HL-60 (cell line): Measurements from ENCODE around the gene H2BK1.

Source experiments
- DNase-seq, 2 experiments: peaks; one replicate each; pipeline ENCODE4 v3.0.0-alpha.2; 2010 to 2020; ENCODE audit warnings: low read depth in 1 of 2, low spot score in 1 of 2
- H3K27ac ChIP-seq: fragments of 250-450 bp; sonication (Bioruptor Pico); replicated peaks from 2 replicates; pipeline ENCODE4 v1.5.1; 2020; ENCODE audit warnings: mild to moderate bottlenecking, moderate library complexity
- H3K27me3 ChIP-seq: fragments of 250-450 bp; sonication (Bioruptor Pico); 2 replicates; pipeline ENCODE4 v1.5.1; 2021; ENCODE audit warnings: mild to moderate bottlenecking, moderate library complexity; ENCODE audit not compliant: insufficient read depth, poor library complexity, severe bottlenecking
- H3K4me3 ChIP-seq: replicated peaks from 2 replicates; pipeline ENCODE4 v1.5.1; 2011; ENCODE audit warnings: mild to moderate bottlenecking, control low read depth, low read length; ENCODE audit not compliant: insufficient read depth
- CTCF ChIP-seq: IDR thresholded peaks from one replicate; pipeline ENCODE4 v1.5.1; 2011; ENCODE audit warnings: low read length, control low read depth, inconsistent platforms; ENCODE audit not compliant: insufficient read depth
- GABPA ChIP-seq: IDR thresholded peaks from 2 replicates; pipeline ENCODE4 v1.6.1; 2012; ENCODE audit warnings: low read depth
- POLR2AphosphoS5 ChIP-seq: IDR thresholded peaks from 2 replicates; pipeline ENCODE4 v1.6.1; 2012; ENCODE audit warnings: low read depth
- SPI1 ChIP-seq: IDR thresholded peaks from 2 replicates; pipeline ENCODE4 v1.6.1; 2012; ENCODE audit warnings: low read depth, mild to moderate bottlenecking, borderline replicate concordance
- long read RNA-seq: library from polyadenylated mRNA; unstranded; transcript quantifications from one replicate; pipeline ENCODE4 v2.0.0, GENCODE V29; 2020
- TF ChIP-seq, protein P1 (sequence below): IDR thresholded peaks from 2 replicates; pipeline ENCODE4 v1.6.1; 2012; ENCODE audit warnings: low read depth; ENCODE audit not compliant: insufficient replicate concordance

The H2BK1 gene
- long read RNA-seq = 0 reads

DNA sequence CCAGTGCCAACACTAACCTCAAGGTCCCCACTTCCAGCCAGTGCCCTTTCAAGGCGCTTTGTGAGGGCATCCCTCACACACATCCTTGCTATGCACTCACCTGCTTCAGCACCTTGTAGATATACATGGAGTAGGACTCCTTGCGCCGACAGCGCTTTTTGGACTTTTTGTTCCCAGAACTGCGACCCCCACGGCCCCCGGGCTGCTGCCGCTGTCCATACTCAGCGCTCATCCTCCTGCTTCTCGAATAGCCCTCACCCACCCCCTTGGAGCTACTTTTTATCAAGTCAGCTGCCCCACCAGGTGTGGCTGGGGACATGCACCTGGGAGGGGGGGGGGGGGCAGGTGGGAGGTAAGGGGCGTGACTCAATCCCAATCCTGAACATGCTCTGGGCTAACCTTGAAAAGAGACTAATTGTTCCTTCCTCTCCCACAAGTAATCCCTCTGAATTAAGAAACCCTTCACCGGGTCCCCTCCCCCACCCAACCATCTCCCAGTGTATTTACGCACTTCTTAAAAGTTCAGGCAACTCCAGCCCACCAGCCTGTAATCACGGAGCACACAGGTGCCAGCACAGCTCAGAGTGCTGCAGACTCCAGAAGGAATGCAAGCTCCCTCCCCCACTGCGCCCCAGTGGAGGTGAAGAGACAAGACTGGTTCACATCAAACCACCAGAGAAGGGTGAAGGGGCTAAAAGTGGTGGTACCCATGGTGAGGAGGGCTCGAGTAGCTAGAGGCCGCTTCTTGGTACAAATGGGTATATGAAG lies at the start of gene H2BK1:
H2BK1 (minus strand) TSS at position 402 of the 768 bp plus-strand sequence; CDS start at position 232, 170 bp downstream.
- Histone ChIP-seq H3K27me3 (no peaks in the 10 kb centered on the region), H3K27ac (no peak within 1 kb of the TSS), H3K4me3 (no peak within 1 kb of the TSS)
- TF ChIP-seq, protein P1, sequence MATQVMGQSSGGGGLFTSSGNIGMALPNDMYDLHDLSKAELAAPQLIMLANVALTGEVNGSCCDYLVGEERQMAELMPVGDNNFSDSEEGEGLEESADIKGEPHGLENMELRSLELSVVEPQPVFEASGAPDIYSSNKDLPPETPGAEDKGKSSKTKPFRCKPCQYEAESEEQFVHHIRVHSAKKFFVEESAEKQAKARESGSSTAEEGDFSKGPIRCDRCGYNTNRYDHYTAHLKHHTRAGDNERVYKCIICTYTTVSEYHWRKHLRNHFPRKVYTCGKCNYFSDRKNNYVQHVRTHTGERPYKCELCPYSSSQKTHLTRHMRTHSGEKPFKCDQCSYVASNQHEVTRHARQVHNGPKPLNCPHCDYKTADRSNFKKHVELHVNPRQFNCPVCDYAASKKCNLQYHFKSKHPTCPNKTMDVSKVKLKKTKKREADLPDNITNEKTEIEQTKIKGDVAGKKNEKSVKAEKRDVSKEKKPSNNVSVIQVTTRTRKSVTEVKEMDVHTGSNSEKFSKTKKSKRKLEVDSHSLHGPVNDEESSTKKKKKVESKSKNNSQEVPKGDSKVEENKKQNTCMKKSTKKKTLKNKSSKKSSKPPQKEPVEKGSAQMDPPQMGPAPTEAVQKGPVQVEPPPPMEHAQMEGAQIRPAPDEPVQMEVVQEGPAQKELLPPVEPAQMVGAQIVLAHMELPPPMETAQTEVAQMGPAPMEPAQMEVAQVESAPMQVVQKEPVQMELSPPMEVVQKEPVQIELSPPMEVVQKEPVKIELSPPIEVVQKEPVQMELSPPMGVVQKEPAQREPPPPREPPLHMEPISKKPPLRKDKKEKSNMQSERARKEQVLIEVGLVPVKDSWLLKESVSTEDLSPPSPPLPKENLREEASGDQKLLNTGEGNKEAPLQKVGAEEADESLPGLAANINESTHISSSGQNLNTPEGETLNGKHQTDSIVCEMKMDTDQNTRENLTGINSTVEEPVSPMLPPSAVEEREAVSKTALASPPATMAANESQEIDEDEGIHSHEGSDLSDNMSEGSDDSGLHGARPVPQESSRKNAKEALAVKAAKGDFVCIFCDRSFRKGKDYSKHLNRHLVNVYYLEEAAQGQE = no peak
- TF ChIP-seq POLR2AphosphoS5 = no peak
- no peak for TF ChIP-seq SPI1
- no peak for TF ChIP-seq GABPA
- no peak for TF ChIP-seq CTCF
- no peak for DNase-seq

DNA sequence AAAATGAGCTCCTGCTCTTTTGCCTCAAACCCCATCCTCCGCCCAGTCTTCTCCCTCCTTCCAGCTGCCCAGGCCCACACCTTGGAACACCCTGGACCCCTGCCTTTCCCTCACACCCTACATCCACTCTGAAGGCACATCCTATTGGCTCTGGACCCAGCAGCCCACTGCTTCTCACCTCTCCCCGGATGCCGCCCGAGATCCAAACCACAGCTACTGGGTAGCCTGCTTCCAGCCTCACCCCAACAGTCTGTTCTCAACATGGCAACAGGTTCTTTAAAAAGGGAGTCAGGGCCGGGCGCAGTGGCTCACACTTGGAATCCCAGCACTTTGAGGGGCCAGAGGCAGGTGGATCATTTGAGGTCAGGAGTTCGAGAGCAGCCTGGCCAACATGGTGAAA lies 47.7 kb upstream of the H2BK1 start:
- no peak for DNase-seq
- H3K27ac ChIP-seq = no peak overlapping the region
- H3K27me3 ChIP-seq = peaks cover 5% of the 10 kb centered on the region
- H3K4me3 ChIP-seq = no peak overlapping the region
- no peak for TF ChIP-seq POLR2AphosphoS5
- no peak for TF ChIP-seq CTCF
- no peak for TF ChIP-seq GABPA
- no peak for TF ChIP-seq SPI1
- TF ChIP-seq, protein P1 = no peak

GRCh38 chr7:151256410-151257045 lies 46.2 kb upstream of the H2BK1 start:
- Histone ChIP-seq H3K27me3 (peaks cover 17% of the 10 kb centered on the region), H3K27ac (no peak overlapping the region), H3K4me3 (no peak overlapping the region)
- no peak for DNase-seq
- TF ChIP-seq SPI1 = no peak
- no peak for TF ChIP-seq POLR2AphosphoS5
- TF ChIP-seq, protein P1 = no peak
- no peak for TF ChIP-seq CTCF
- TF ChIP-seq GABPA = no peak
